Spleen (tissue), 7 donors: ENCODE data around the gene NEDD9.

Source experiments
- CTCF ChIP-seq, 11 experiments: fragments of 200-600 bp in 7 of 11; fragments of 450-650 bp in 4 of 11; sonication (generic) in 4 of 11; IDR thresholded peaks in 8 of 11; conservative IDR thresholded peaks in 3 of 11; 1 replicate in 7 of 11; 2 replicates in 4 of 11; pipeline versions ENCODE4 v1.4.0 to v1.8.0; 2016 to 2021; ENCODE audit warnings: antibody characterized with exemption in 11 of 11, inconsistent platforms in 4 of 11, mild to moderate bottlenecking in 1 of 11
- POLR2A ChIP-seq, 3 donors: fragments of 450-650 bp; IDR thresholded peaks; one replicate each; pipeline ENCODE4 v1.5.1; 2017; ENCODE audit warnings: antibody characterized with exemption in 3 of 3, mild to moderate bottlenecking in 1 of 3
- donor health status: DM: no; HTN: no; CAD: no; lungs with moderate emphysema.
- donor health status: DM: no; HTN: no; CAD: no.
- donor health status: DM: no; HTN: no; CAD: no.

DNA sequence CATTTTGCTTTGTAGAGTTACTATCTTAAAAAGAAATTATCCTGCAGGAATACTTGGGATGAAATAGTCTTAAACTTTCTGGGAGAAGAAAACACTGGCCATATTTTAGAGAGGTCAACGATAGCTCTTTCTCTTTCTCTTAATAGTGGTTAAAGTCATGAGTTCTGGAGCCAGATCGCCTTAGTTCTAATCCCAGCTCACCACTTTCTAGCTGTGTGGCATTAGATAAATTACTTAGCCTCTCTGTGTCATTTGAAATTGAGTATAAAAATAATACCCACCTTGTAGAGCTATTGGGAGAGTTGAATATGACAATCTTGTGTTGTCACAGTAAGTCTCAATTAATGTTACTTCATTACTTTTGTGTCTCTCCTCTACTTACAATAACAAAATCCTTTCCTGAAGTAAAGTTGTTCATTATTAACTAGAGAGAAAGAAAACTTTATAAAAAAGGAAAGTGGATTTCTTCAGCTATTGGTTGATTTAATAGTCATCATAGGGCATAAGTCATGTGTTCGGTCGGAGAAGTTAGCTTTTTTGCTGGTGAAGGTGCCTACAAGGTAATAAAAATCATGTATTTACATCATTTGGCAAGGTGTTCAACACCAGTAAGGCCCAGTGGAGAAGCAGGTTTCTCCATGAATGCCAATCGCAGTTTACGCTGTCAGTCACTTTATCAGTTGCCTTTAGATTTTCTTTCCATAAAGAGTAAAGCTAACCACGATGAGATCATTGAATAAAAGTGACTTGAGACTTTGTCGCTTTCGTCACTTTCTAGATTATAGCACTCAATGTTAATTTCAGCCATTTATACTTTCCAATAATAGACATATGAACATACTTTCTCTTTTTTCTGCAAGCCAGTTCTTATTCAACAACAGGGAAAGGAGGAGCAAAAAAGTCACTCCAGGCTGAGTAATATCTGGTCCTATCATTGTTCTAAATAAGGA, 2.0 kb downstream of the NEDD9 start:
- TF ChIP-seq CTCF (IDR thresholded peaks at IDR 0.05 in 8 of 11, conservative IDR thresholded peaks at IDR 0.05 in 3 of 11) (no peak), POLR2A (IDR thresholded peaks at IDR 0.05) (no peak)
